Measurements from ENCODE around the gene PHRF1. TPM values are rescaled to one million over a fixed set of nuclear protein-coding genes. Genes with fewer than 3 reads are reported as not detected.
"Not testable (repeated sequence)": the region's sequence is repeated elsewhere in the genome, so short reads cannot be mapped to it uniquely, and the experiment has no call there.

Gene PHRF1
- total RNA-seq, 1 experiment from 2014 or later, result 31.8 TPM

- CTCF ChIA-PET, result no interaction called here
- DNase-seq (ENCODE audit: unreplicated experiment), result no peak
- Mint-ChIP-seq H3K27ac (ENCODE audit: low read depth, unreplicated experiment) (no peak overlapping the region), H3K9me3 (ENCODE audit: unreplicated experiment) (no peaks in the 10 kb centered on the region), H3K4me3 (ENCODE audit: unreplicated experiment) (no peak overlapping the region), H3K27me3 (ENCODE audit: insufficient read depth, unreplicated experiment) (no peaks in the 10 kb centered on the region), H3K36me3 (ENCODE audit: insufficient read depth, unreplicated experiment) (no peaks in the 10 kb centered on the region), H3K4me1 (ENCODE audit: insufficient read depth, unreplicated experiment) (peaks cover 13% of the 10 kb centered on the region)
- no TSS peak for BruUV-seq (replicated peaks)
- intact Hi-C loops (cut with micrococcal nuclease), result no loop called here
- TF ChIP-seq CTCF (IDR thresholded peaks at IDR 0.05; ENCODE audit: unreplicated experiment), result no peak
- POLR2A ChIA-PET, result interaction anchor here (0.7 kb wide), 1 partner anchor 12 kb away, joined by 3 read pairs; no protein-coding TSS in a partner anchor
Measured at GRCh38 chr11:573146-573759, 3.0 kb upstream of the PHRF1 start.

GRCh38 chr11:574031-574570 is 2.2 kb upstream of the PHRF1 start:
- intact Hi-C loops (cut with micrococcal nuclease); H3K27me3 Mint-ChIP-seq (ENCODE audit: insufficient read depth, unreplicated experiment); H3K4me3 Mint-ChIP-seq (ENCODE audit: unreplicated experiment); H3K9me3 Mint-ChIP-seq (ENCODE audit: unreplicated experiment); H3K36me3 Mint-ChIP-seq (ENCODE audit: insufficient read depth, unreplicated experiment); DNase-seq (ENCODE audit: unreplicated experiment); CTCF ChIA-PET; H3K27ac Mint-ChIP-seq (ENCODE audit: low read depth, unreplicated experiment); BruUV-seq (replicated peaks): not testable (repeated sequence)
- POLR2A ChIA-PET, result interaction anchor here (0.6 kb wide), 1 partner anchor 27 kb away, joined by 4 read pairs; no protein-coding TSS in a partner anchor
- peaks cover 21% of the 10 kb centered on the region for H3K4me1 Mint-ChIP-seq (ENCODE audit: insufficient read depth, unreplicated experiment)

GRCh38 chr11:574632-575312 is 1.5 kb upstream of the PHRF1 start:
- Mint-ChIP-seq H3K4me3 (ENCODE audit: unreplicated experiment) (peak overlapping the region; percentile 79), H3K4me1 (ENCODE audit: insufficient read depth, unreplicated experiment) (peaks cover 28% of the 10 kb centered on the region), H3K36me3 (ENCODE audit: insufficient read depth, unreplicated experiment) (no peaks in the 10 kb centered on the region), H3K27me3 (ENCODE audit: insufficient read depth, unreplicated experiment) (no peaks in the 10 kb centered on the region), H3K9me3 (ENCODE audit: unreplicated experiment) (no peaks in the 10 kb centered on the region), H3K27ac (ENCODE audit: low read depth, unreplicated experiment) (no peak overlapping the region)
- ChIA-PET CTCF (interaction anchor here (0.6 to 0.7 kb wide), 2 partner anchors 25 to 112 kb away, joined by 3 read pairs; no protein-coding TSS in a partner anchor), POLR2A (interaction anchor here (0.6 to 2.0 kb wide), 10 partner anchors 9 to 245 kb away, joined by 3 to 22 read pairs (median 8); partner anchors contain the start of genes DEAF1, HRAS, LMNTD2 and PNPLA2)
- no peak for DNase-seq (ENCODE audit: unreplicated experiment)
- intact Hi-C loops (cut with micrococcal nuclease), result no loop called here
- no peak for TF ChIP-seq CTCF (IDR thresholded peaks at IDR 0.05; ENCODE audit: unreplicated experiment)
- BruUV-seq (replicated peaks), result no TSS peak

GRCh38 chr11:575313-575995 is 816 bp upstream of the PHRF1 start:
- ChIA-PET POLR2A (interaction anchor here (0.6 to 2.1 kb wide), 29 partner anchors 8 to 772 kb away, joined by 3 to 22 read pairs (median 5); partner anchors contain the start of genes BET1L, DEAF1, HRAS and IRF7), CTCF (interaction anchor here (0.6 to 0.7 kb wide), 2 partner anchors 24 to 113 kb away, joined by 3 read pairs; no protein-coding TSS in a partner anchor)
- H3K4me1 Mint-ChIP-seq (ENCODE audit: insufficient read depth, unreplicated experiment), result peaks cover 29% of the 10 kb centered on the region
- TF ChIP-seq CTCF (IDR thresholded peaks at IDR 0.05; ENCODE audit: unreplicated experiment), result no peak
- intact Hi-C loops (cut with micrococcal nuclease), result no loop called here
- peak overlapping the region; percentile 79 for H3K4me3 Mint-ChIP-seq (ENCODE audit: unreplicated experiment)
- no peaks in the 10 kb centered on the region for H3K36me3 Mint-ChIP-seq (ENCODE audit: insufficient read depth, unreplicated experiment)
- BruUV-seq (replicated peaks), result no TSS peak
- no peaks in the 10 kb centered on the region for H3K27me3 Mint-ChIP-seq (ENCODE audit: insufficient read depth, unreplicated experiment)
- H3K9me3 Mint-ChIP-seq (ENCODE audit: unreplicated experiment), result no peaks in the 10 kb centered on the region
- peak; percentile 70 for DNase-seq (ENCODE audit: unreplicated experiment)
- peak overlapping the region; percentile 93 for H3K27ac Mint-ChIP-seq (ENCODE audit: low read depth, unreplicated experiment)
